Heart left ventricle (tissue), 16 donors: ENCODE measurements around the gene DYNC1I1. TPM values are rescaled to one million over a fixed set of nuclear protein-coding genes. Genes with fewer than 3 reads are reported as not detected.

Experiments used
- ATAC-seq, 4 donors: fragments of 200-7000 bp; cut with Tn5 transposase; one replicate each; pipeline ENCODE4 v1.9.1; 2020 to 2022; ENCODE audit warnings: moderate library complexity in 4 of 4, mild to moderate bottlenecking in 3 of 4, moderate number of reproducible peaks in 1 of 4
- DNase-seq, 5 donors: peaks; one replicate each; pipeline ENCODE4 v3.0.0-alpha.2; 2020
- H3K27ac ChIP-seq, 12 donors: fragments of 200-600 bp; sonication (generic) in 4 of 12; one replicate each; pipeline versions ENCODE4 v1.5.0 to v1.8.0; 2016 to 2022; ENCODE audit warnings: mild to moderate bottlenecking in 2 of 12
- H3K27me3 ChIP-seq, 9 donors: fragments of 200-600 bp; sonication (generic) in 2 of 9; one replicate each; pipeline versions ENCODE4 v1.5.1 to v1.8.0; 2016 to 2022; ENCODE audit warnings: mild to moderate bottlenecking in 3 of 9
- H3K36me3 ChIP-seq, 9 donors: fragments of 200-600 bp; sonication (generic) in 2 of 9; one replicate each; pipeline versions ENCODE4 v1.5.0 to v1.8.0; 2018 to 2022; ENCODE audit warnings: mild to moderate bottlenecking in 2 of 9
- H3K4me1 ChIP-seq, 12 donors: fragments of 200-600 bp; sonication (generic) in 4 of 12; one replicate each; pipeline versions ENCODE4 v1.5.0 to v1.8.0; 2016 to 2022; ENCODE audit warnings: mild to moderate bottlenecking in 3 of 12
- H3K4me3 ChIP-seq, 12 donors: fragments of 200-600 bp; sonication (generic) in 4 of 12; one replicate each; pipeline versions ENCODE4 v1.5.0 to v1.8.0; 2017 to 2022; ENCODE audit warnings: mild to moderate bottlenecking in 9 of 12, moderate library complexity in 4 of 12
- H3K9me3 ChIP-seq, 12 donors: fragments of 200-600 bp; sonication (generic) in 4 of 12; one replicate each; pipeline versions ENCODE4 v1.5.0 to v1.8.0; 2016 to 2022; ENCODE audit warnings: mild to moderate bottlenecking in 1 of 12
- POLR2A ChIP-seq, 2 donors: fragments of 450-650 bp; IDR thresholded peaks; one replicate each; pipeline ENCODE4 v1.6.1; 2017; ENCODE audit warnings: antibody characterized with exemption in 2 of 2, mild to moderate bottlenecking in 2 of 2, moderate library complexity in 2 of 2
- WGBS, 4 donors: extraction: QIAGEN DNeasy Blood & Tissue Kit in 2 of 4; methylation state at CpG; one replicate each; pipeline versions ENCODE4 v1.1.5 to v1.1.7; 2013 to 2018; 5-methylcytosine and 5-hydroxymethylcytosine counted together
- intact Hi-C, 10 donors: fragments of 100-400 bp; cut with DNase I; formaldehyde crosslinking; loops; one replicate each; pipeline versions ENCODE4 v1.11.1 to v1.14.2; 2022
- polyA plus RNA-seq, 2 donors: library from polyadenylated mRNA; stranded (reverse); fragments of 200-250 nt; gene quantifications; one replicate each; pipeline ENCODE4 v1.2.3, GENCODE V29; 2013
- total RNA-seq, 9 donors: library from RNA; depleted of rRNA in 2 of 9; stranded (reverse); fragments of >200 nt in 2 of 9; fragmentation: NEBNext Ultra II Directional in 3 of 9; extraction: Animal tissue kit (Norgen Biotek cat#: 25700) in 3 of 9; gene quantifications; one replicate each; pipeline versions ENCODE4 v1.1.0 to v1.2.4, GENCODE V29; 2016 to 2023
- TF ChIP-seq, protein P1 (sequence below), 12 donors: fragments of 200-600 bp; sonication (generic) in 4 of 12; IDR thresholded peaks; one replicate each; pipeline versions ENCODE4 v1.5.0 to v1.8.0; 2018 to 2022; ENCODE audit warnings: antibody characterized with exemption in 12 of 12, mild to moderate bottlenecking in 5 of 12
- donor health status: ischemic (EF 13 %, LVEDD 7.1; RV severe dilation, severe dysfunction).
- donor health status: healthy with polysubstance abuse.
- donor health status: DM: no; HTN: yes; CAD: no.
- donor health status: DM: no; HTN: no; CAD: no.
- donor health status: ischemic (EF 25% LVEDD 6.9; RV normal size, moderate dysfunction).
- donor health status: ischemic (EF 25% LVEDD 5.7; RV mildly dilated, moderate dysfunction).
- donor health status: healthy.
- donor health status: DM: yes; HTN: yes; CAD: no.
- donor health status: ischemic (EF 35%, LVEDD 5.7; RV mildly dilated, moderate dysfunction).
- donor health status: nonischemic (EF 11% LVEDD 7.7; RV severe dilation, severe dysfunction).
- donor health status: DM: yes; HTN: yes; CAD: no.
- donor health status: PGD.
- donor health status: ischemic (EF 29% LVEDD 5.4; RV normal size, mild dysfunction).
- donor health status: nonischemic (EF 23%, LVEDD 6.1; RV moderate dilation, normal function).

Gene DYNC1I1
- total and polyA plus RNA-seq, 11 donors: 6.1 to 46.8 (median 30.6) TPM

DNA sequence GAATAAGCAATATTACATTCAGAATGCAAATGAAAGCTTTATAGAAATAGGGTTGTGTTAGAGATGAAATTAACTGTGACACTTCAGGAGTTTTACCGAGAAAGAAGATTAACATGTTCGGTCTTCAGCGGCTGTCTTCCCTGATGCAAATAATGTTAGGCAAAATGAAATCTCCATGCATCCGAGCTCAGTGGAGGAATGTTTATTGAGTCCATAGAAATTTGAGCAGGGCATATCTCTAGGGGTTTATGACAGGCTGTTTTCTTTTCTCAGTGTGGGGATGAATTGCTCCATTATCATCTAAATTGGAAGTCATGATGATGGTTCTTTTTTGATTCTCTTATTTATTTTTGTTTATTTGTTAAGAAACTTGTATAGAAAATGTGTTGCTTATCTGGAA is 31.7 kb downstream of the DYNC1I1 start:
- Histone ChIP-seq H3K9me3 (no peaks in the 10 kb centered on the region), H3K27ac (no peak overlapping the region), H3K36me3 (peaks cover 0 to 16% (median 0%) of the 10 kb centered on the region in 9 donors), H3K4me1 (peaks cover 0 to 4% (median 0%) of the 10 kb centered on the region in 12 donors), H3K4me3 (no peak overlapping the region), H3K27me3 (no peaks in the 10 kb centered on the region)
- DNase-seq (no peak), ATAC-seq (no peak)
- 77 to 83% (median 79%) methylated on average over 4 of the region's 4 CpGs for WGBS, 4 donors
- TF ChIP-seq POLR2A (IDR thresholded peaks at IDR 0.05): no peak
- TF ChIP-seq, protein P1, sequence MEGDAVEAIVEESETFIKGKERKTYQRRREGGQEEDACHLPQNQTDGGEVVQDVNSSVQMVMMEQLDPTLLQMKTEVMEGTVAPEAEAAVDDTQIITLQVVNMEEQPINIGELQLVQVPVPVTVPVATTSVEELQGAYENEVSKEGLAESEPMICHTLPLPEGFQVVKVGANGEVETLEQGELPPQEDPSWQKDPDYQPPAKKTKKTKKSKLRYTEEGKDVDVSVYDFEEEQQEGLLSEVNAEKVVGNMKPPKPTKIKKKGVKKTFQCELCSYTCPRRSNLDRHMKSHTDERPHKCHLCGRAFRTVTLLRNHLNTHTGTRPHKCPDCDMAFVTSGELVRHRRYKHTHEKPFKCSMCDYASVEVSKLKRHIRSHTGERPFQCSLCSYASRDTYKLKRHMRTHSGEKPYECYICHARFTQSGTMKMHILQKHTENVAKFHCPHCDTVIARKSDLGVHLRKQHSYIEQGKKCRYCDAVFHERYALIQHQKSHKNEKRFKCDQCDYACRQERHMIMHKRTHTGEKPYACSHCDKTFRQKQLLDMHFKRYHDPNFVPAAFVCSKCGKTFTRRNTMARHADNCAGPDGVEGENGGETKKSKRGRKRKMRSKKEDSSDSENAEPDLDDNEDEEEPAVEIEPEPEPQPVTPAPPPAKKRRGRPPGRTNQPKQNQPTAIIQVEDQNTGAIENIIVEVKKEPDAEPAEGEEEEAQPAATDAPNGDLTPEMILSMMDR (IDR thresholded peaks at IDR 0.05): no peak
- intact Hi-C loops: no loop called here

DNA sequence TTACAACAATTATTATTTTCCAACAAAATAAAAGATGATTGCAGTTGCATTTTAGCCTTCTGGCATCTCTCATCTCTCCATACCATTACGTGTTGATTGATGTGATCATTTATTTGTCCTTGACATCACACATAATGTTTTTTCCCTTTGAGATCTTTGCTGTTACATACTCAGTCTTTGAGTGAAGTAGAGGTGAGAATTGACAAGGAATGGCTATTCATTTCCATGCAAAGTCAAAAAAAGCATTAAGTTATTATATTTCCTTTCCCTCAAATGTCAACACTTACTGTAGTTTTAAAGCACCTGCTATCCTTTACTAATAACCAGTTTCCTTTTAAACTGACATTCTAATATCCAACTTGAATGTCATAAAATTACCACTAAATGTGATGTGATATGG is 33.6 kb downstream of the DYNC1I1 start:
- Histone ChIP-seq H3K4me1 (peaks cover 0 to 4% (median 0%) of the 10 kb centered on the region in 12 donors), H3K27ac (no peak overlapping the region), H3K36me3 (peaks cover 0 to 23% (median 0%) of the 10 kb centered on the region in 9 donors), H3K9me3 (no peaks in the 10 kb centered on the region), H3K4me3 (no peak overlapping the region), H3K27me3 (no peaks in the 10 kb centered on the region)
- WGBS, 4 donors: 86 to 94% (median 89%) methylated on average over 1 of the region's 1 CpG
- no peak for ATAC-seq
- no peak for TF ChIP-seq POLR2A (IDR thresholded peaks at IDR 0.05)
- TF ChIP-seq, protein P1 (IDR thresholded peaks at IDR 0.05): no peak
- DNase-seq: no peak
- intact Hi-C loops: no loop called here

DNA sequence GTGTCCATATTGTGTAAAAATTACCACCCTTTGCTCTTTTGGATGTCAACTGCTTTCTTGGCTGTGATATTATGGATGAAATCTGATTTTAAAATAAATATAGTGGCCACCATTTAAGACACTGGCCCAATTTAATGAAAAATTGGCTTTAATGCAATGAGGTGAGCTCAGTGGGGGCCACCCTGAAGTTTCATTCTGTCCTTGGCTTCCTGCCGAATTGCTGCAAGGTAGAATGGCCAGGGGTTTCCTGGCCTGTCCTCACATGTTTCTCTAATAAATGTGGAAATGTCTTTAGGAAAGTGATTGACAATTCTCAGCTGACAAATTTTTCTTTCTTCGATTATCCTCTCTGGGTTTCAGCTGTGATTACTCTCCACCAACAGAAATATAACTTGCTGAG is 36.0 kb downstream of the DYNC1I1 start:
- ATAC-seq (no peak), DNase-seq (no peak)
- no peaks in the 10 kb centered on the region for H3K9me3 ChIP-seq
- no peak overlapping the region for H3K27ac ChIP-seq
- H3K4me3 ChIP-seq: no peak overlapping the region
- no peaks in the 10 kb centered on the region for H3K27me3 ChIP-seq
- TF ChIP-seq, protein P1 (IDR thresholded peaks at IDR 0.05): no peak
- TF ChIP-seq POLR2A (IDR thresholded peaks at IDR 0.05): no peak
- intact Hi-C loops: no loop called here
- H3K36me3 ChIP-seq: peaks cover 0 to 23% (median 0%) of the 10 kb centered on the region in 9 donors
- H3K4me1 ChIP-seq: peaks cover 0 to 7% (median 0%) of the 10 kb centered on the region in 12 donors
- 64 to 86% (median 71%) methylated on average over 2 of the region's 2 CpGs for WGBS, 4 donors

DNA sequence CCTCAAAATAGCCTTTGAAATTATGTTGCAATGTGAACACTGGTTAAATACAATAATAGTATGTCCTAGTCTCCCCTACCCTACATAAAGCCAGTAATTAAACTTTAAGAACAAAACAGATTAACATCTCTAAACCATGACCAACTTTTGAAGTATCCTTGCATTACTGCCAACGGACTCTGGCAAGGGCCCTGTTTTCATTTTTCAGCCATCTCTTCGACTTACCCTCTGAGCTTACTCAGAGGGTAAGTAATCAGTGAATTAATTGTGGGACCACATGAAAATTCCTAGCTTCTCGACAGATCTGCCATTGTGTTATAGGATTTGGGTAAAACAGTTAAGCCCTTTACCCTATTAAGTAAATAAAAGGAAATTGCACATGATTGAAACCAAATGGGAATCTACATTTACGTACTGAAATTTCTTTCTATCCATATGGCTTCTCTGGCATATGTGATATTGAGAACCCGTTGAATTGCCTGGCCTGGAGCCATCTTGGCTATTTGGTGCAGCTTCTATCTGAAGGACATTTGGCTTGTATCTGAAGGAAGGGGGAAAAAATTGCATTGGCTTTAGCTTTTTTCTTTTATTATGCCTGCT is 39.6 kb downstream of the DYNC1I1 start:
- TF ChIP-seq, protein P1 (IDR thresholded peaks at IDR 0.05): no peak
- no peak for TF ChIP-seq POLR2A (IDR thresholded peaks at IDR 0.05)
- Histone ChIP-seq H3K9me3 (no peaks in the 10 kb centered on the region), H3K4me3 (no peak overlapping the region), H3K27me3 (no peaks in the 10 kb centered on the region), H3K36me3 (peaks cover 0 to 9% (median 0%) of the 10 kb centered on the region in 9 donors), H3K27ac (no peak overlapping the region), H3K4me1 (peaks cover 0 to 7% (median 0%) of the 10 kb centered on the region in 12 donors)
- DNase-seq (no peak), ATAC-seq (no peak)
- WGBS, 4 donors: 54 to 78% (median 61%) methylated on average over 5 of the region's 5 CpGs
- intact Hi-C loops: no loop called here
